Sigmoid colon (tissue), 3 donors: Measurements from ENCODE around the gene ATXN1.

ENCODE experiments used
- POLR2A ChIP-seq, 2 donors: fragments of 450-650 bp; IDR thresholded peaks; one replicate each; pipeline ENCODE4 v1.6.1; 2016; ENCODE audit warnings: antibody characterized with exemption in 2 of 2, mild to moderate bottlenecking in 2 of 2, moderate library complexity in 2 of 2
- TF ChIP-seq, protein P1 (sequence below), 4 experiments: fragments of 450-650 bp in 3 of 4; fragments of 200-600 bp in 1 of 4; IDR thresholded peaks; one replicate each; pipeline ENCODE4 v1.5.1; 2016 to 2019; ENCODE audit warnings: antibody characterized with exemption in 4 of 4, mild to moderate bottlenecking in 3 of 4, moderate library complexity in 2 of 4

DNA sequence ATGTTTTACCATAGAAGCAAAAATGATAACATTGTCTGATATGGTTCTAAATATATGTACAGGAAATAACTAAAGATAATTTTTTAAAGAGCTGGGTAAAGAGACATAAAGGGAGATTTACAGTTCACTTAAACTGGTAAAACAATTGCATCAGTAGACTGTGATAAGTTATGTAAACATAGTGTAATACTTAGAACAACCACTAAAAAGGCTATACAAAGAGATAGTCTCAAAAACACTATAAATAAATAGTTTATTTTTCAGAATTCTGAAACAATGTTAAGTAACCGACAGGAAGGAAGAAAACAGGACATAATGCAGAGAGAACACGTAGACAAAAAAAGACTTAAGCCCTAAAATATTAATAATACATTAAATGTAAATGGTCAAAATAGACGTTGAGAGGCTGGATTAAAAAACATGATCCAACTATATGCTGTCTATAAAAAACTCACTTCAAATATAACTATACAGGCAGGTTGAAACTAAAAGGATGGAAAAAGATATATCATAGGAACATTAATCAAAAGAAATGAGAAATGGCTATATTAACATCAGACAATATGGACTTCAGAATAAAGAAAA lies 32.7 kb upstream of the ATXN1 start:
- TF ChIP-seq, protein P1, sequence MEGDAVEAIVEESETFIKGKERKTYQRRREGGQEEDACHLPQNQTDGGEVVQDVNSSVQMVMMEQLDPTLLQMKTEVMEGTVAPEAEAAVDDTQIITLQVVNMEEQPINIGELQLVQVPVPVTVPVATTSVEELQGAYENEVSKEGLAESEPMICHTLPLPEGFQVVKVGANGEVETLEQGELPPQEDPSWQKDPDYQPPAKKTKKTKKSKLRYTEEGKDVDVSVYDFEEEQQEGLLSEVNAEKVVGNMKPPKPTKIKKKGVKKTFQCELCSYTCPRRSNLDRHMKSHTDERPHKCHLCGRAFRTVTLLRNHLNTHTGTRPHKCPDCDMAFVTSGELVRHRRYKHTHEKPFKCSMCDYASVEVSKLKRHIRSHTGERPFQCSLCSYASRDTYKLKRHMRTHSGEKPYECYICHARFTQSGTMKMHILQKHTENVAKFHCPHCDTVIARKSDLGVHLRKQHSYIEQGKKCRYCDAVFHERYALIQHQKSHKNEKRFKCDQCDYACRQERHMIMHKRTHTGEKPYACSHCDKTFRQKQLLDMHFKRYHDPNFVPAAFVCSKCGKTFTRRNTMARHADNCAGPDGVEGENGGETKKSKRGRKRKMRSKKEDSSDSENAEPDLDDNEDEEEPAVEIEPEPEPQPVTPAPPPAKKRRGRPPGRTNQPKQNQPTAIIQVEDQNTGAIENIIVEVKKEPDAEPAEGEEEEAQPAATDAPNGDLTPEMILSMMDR (IDR thresholded peaks at IDR 0.05): no peak
- TF ChIP-seq POLR2A (IDR thresholded peaks at IDR 0.05): no peak
